ENCODE measurements around the gene DAGLA.

The DAGLA gene

GRCh38 chr11:61709572-61709971 lies 29.4 kb downstream of the DAGLA start:
- no peak for DNase-seq (ENCODE audit: low read depth in 2 of 2)

- DNase-seq (ENCODE audit: low read depth in 2 of 2), result no peak
Observed at GRCh38 chr11:61710019-61710418, 29.8 kb downstream of the DAGLA start.

GRCh38 chr11:61711037-61711436 lies 30.8 kb downstream of the DAGLA start:
- DNase-seq (ENCODE audit: low read depth in 2 of 2), result no peak

GRCh38 chr11:61711498-61711897 lies 31.3 kb downstream of the DAGLA start:
- DNase-seq (ENCODE audit: low read depth in 2 of 2), result no peak

- DNase-seq (ENCODE audit: low read depth in 2 of 2), result no peak
Observed at GRCh38 chr11:61712314-61712713, 32.1 kb downstream of the DAGLA start.

GRCh38 chr11:61712846-61713245 lies 32.7 kb downstream of the DAGLA start:
- DNase-seq (ENCODE audit: low read depth in 2 of 2), result no peak

GRCh38 chr11:61713464-61713863 lies 33.3 kb downstream of the DAGLA start:
- DNase-seq (ENCODE audit: low read depth in 2 of 2), result no peak

GRCh38 chr11:61713906-61714305 lies 33.7 kb downstream of the DAGLA start:
- no peak for DNase-seq (ENCODE audit: low read depth in 2 of 2)

- DNase-seq (ENCODE audit: low read depth in 2 of 2), result no peak
Observed at GRCh38 chr11:61714316-61714715, 34.1 kb downstream of the DAGLA start.

- no peak for DNase-seq (ENCODE audit: low read depth in 2 of 2)
Observed at GRCh38 chr11:61714916-61715315, 34.7 kb downstream of the DAGLA start.

GRCh38 chr11:61715867-61716266 lies 35.7 kb downstream of the DAGLA start:
- DNase-seq (ENCODE audit: low read depth in 2 of 2), result no peak

GRCh38 chr11:61716478-61717285 lies 36.5 kb downstream of the DAGLA start:
- DNase-seq (ENCODE audit: low read depth in 2 of 2), result no peak

GRCh38 chr11:61717286-61718033 lies 37.3 kb downstream of the DAGLA start:
- no peak for DNase-seq (ENCODE audit: low read depth in 2 of 2)

- no peak for DNase-seq (ENCODE audit: low read depth in 2 of 2)
Observed at GRCh38 chr11:61718046-61718531, 37.9 kb downstream of the DAGLA start.

- peak; percentile 22 to 41 for DNase-seq (ENCODE audit: low read depth in 2 of 2)
Observed at GRCh38 chr11:61718621-61719302, 38.6 kb downstream of the DAGLA start.

GRCh38 chr11:61719978-61720377 lies 39.8 kb downstream of the DAGLA start:
- DNase-seq (ENCODE audit: low read depth in 2 of 2), result no peak

- no peak for DNase-seq (ENCODE audit: low read depth in 2 of 2)
Observed at GRCh38 chr11:61720597-61720996, 40.4 kb downstream of the DAGLA start.

- DNase-seq (ENCODE audit: low read depth in 2 of 2), result no peak
Observed at GRCh38 chr11:61724437-61724836, 44.2 kb downstream of the DAGLA start.

- no peak for DNase-seq (ENCODE audit: low read depth in 2 of 2)
Observed at GRCh38 chr11:61725781-61726231, 45.6 kb downstream of the DAGLA start.

GRCh38 chr11:61726775-61727174 lies 46.6 kb downstream of the DAGLA start:
- no peak for DNase-seq (ENCODE audit: low read depth in 2 of 2)

GRCh38 chr11:61727401-61727811 lies 47.2 kb downstream of the DAGLA start:
- no peak for DNase-seq (ENCODE audit: low read depth in 2 of 2)

Data from fibroblast of skin of left biceps (primary cell).